Measurements from ENCODE around the gene ANGEL1. TPM values are rescaled to one million over a fixed set of nuclear protein-coding genes. Genes with fewer than 3 reads are reported as not detected.

ANGEL1 gene
- total RNA-seq, 1 experiment from 2014 or later = 23.0 TPM

GRCh38 chr14:76770521-76771436 is 41.9 kb downstream of the ANGEL1 start:
- Mint-ChIP-seq H3K4me3 (ENCODE audit: unreplicated experiment) (no peak overlapping the region), H3K36me3 (ENCODE audit: insufficient read depth, unreplicated experiment) (no peaks in the 10 kb centered on the region), H3K27ac (ENCODE audit: unreplicated experiment) (no peak overlapping the region), H3K27me3 (ENCODE audit: insufficient read depth, unreplicated experiment) (peaks cover 3% of the 10 kb centered on the region), H3K9me3 (ENCODE audit: unreplicated experiment) (no peaks in the 10 kb centered on the region), H3K4me1 (ENCODE audit: low read depth, unreplicated experiment) (no peaks in the 10 kb centered on the region)
- no peaks in the 10 kb centered on the region for H3K36me3 ChIP-seq (ENCODE audit: control insufficient read depth, insufficient read depth, low read length)
- H3K4me3 ChIP-seq (ENCODE audit: low read depth, low read length) = no peak overlapping the region
- no peaks in the 10 kb centered on the region for H3K4me1 ChIP-seq
- no TSS peak for BruUV-seq (replicated peaks)
- no peaks in the 10 kb centered on the region for H3K9me3 ChIP-seq
- CTCF ChIA-PET = interaction anchor here (1.0 kb wide), 1 partner anchor 11 kb away, joined by 3 read pairs; no protein-coding TSS in a partner anchor
- intact Hi-C loops (cut with micrococcal nuclease; ENCODE audit: unreplicated experiment) = no loop called here
- DNase-seq = no peak
- POLR2A ChIA-PET = no interaction called here
- peaks cover 2% of the 10 kb centered on the region for H3K27me3 ChIP-seq (replicated peaks; ENCODE audit: control insufficient read depth, insufficient read depth, low read length)
- TF ChIP-seq, protein P1, sequence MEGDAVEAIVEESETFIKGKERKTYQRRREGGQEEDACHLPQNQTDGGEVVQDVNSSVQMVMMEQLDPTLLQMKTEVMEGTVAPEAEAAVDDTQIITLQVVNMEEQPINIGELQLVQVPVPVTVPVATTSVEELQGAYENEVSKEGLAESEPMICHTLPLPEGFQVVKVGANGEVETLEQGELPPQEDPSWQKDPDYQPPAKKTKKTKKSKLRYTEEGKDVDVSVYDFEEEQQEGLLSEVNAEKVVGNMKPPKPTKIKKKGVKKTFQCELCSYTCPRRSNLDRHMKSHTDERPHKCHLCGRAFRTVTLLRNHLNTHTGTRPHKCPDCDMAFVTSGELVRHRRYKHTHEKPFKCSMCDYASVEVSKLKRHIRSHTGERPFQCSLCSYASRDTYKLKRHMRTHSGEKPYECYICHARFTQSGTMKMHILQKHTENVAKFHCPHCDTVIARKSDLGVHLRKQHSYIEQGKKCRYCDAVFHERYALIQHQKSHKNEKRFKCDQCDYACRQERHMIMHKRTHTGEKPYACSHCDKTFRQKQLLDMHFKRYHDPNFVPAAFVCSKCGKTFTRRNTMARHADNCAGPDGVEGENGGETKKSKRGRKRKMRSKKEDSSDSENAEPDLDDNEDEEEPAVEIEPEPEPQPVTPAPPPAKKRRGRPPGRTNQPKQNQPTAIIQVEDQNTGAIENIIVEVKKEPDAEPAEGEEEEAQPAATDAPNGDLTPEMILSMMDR (IDR thresholded peaks at IDR 0.05; ENCODE audit: insufficient read depth in 1 of 2, low read depth in 1 of 2, low read length in 1 of 2, severe bottlenecking in 1 of 2, unreplicated experiment in 1 of 2) = no peak

DNA sequence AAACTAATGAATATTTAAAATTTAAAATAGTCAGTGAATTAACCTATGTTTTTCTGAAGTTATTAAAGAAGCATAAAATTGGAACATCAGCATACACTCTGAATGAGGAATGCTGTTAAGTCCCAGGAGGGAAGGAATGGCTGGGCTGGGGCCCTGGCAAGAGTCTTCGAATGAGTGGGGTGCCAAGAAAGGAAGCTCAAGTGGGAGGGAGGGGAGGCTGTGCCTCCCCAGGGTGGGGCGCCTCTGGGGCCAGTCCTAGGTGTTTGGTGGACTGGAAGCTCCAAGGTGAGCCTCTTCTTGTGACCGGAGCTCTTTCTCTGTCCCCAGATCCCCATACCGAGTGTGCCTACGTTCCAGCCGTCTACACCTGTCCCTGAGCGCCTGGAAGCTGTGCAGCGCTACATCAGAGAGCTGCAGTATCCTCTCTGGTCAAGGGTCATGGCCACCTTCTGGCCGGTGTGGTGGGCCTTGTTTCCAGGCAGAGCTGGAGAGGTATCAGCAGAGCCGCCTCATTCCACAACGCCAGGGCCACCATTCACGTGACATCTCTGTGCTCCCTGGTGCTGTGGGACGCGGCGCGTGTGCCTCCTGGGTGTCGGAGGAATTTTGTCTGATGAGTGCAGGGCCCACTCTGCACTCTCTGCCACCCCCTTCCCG is 42.9 kb downstream of the ANGEL1 start:
- Histone ChIP-seq H3K9me3 (no peaks in the 10 kb centered on the region), H3K4me1 (no peaks in the 10 kb centered on the region), H3K27me3 (replicated peaks; ENCODE audit: control insufficient read depth, insufficient read depth, low read length) (peaks cover 2% of the 10 kb centered on the region), H3K36me3 (ENCODE audit: control insufficient read depth, insufficient read depth, low read length) (no peaks in the 10 kb centered on the region), H3K4me3 (ENCODE audit: low read depth, low read length) (no peak overlapping the region)
- H3K27me3 Mint-ChIP-seq (ENCODE audit: insufficient read depth, unreplicated experiment) = peaks cover 4% of the 10 kb centered on the region
- no peaks in the 10 kb centered on the region for H3K36me3 Mint-ChIP-seq (ENCODE audit: insufficient read depth, unreplicated experiment)
- no peak for DNase-seq
- intact Hi-C loops (cut with micrococcal nuclease; ENCODE audit: unreplicated experiment) = no loop called here
- no peak overlapping the region for H3K27ac Mint-ChIP-seq (ENCODE audit: unreplicated experiment)
- POLR2A ChIA-PET = no interaction called here
- no TSS peak for BruUV-seq (replicated peaks)
- H3K4me3 Mint-ChIP-seq (ENCODE audit: unreplicated experiment) = no peak overlapping the region
- TF ChIP-seq, protein P1 (IDR thresholded peaks at IDR 0.05; ENCODE audit: insufficient read depth in 1 of 2, low read depth in 1 of 2, low read length in 1 of 2, severe bottlenecking in 1 of 2, unreplicated experiment in 1 of 2) = no peak
- H3K9me3 Mint-ChIP-seq (ENCODE audit: unreplicated experiment) = no peaks in the 10 kb centered on the region
- H3K4me1 Mint-ChIP-seq (ENCODE audit: low read depth, unreplicated experiment) = no peaks in the 10 kb centered on the region
- CTCF ChIA-PET = interaction anchor here (1.2 kb wide), 1 partner anchor 60 kb away, joined by 3 read pairs; no protein-coding TSS in a partner anchor

GRCh38 chr14:76768671-76769500 is 43.8 kb downstream of the ANGEL1 start:
- no peak overlapping the region for H3K4me3 ChIP-seq (ENCODE audit: low read depth, low read length)
- no peak overlapping the region for H3K27ac Mint-ChIP-seq (ENCODE audit: unreplicated experiment)
- no peaks in the 10 kb centered on the region for H3K9me3 ChIP-seq
- H3K36me3 Mint-ChIP-seq (ENCODE audit: insufficient read depth, unreplicated experiment) = no peaks in the 10 kb centered on the region
- peaks cover 5% of the 10 kb centered on the region for H3K27me3 Mint-ChIP-seq (ENCODE audit: insufficient read depth, unreplicated experiment)
- TF ChIP-seq, protein P1 (IDR thresholded peaks at IDR 0.05; ENCODE audit: insufficient read depth in 1 of 2, low read depth in 1 of 2, low read length in 1 of 2, severe bottlenecking in 1 of 2, unreplicated experiment in 1 of 2) = no peak
- H3K9me3 Mint-ChIP-seq (ENCODE audit: unreplicated experiment) = no peaks in the 10 kb centered on the region
- H3K36me3 ChIP-seq (ENCODE audit: control insufficient read depth, insufficient read depth, low read length) = no peaks in the 10 kb centered on the region
- POLR2A ChIA-PET = no interaction called here
- CTCF ChIA-PET = interaction anchor here (0.6 to 1.2 kb wide), 2 partner anchors 16 to 59 kb away, joined by 3 read pairs; no protein-coding TSS in a partner anchor
- no peak for DNase-seq
- no peaks in the 10 kb centered on the region for H3K4me1 Mint-ChIP-seq (ENCODE audit: low read depth, unreplicated experiment)
- intact Hi-C loops (cut with micrococcal nuclease; ENCODE audit: unreplicated experiment) = no loop called here
- H3K4me3 Mint-ChIP-seq (ENCODE audit: unreplicated experiment) = no peak overlapping the region
- peaks cover 2% of the 10 kb centered on the region for H3K27me3 ChIP-seq (replicated peaks; ENCODE audit: control insufficient read depth, insufficient read depth, low read length)
- H3K4me1 ChIP-seq = no peaks in the 10 kb centered on the region
- BruUV-seq (replicated peaks) = no TSS peak

Measured in Caco-2 (cell line).